SK-N-SH (cell line): ENCODE measurements around the gene FCMR. TPM values are rescaled to one million over a fixed set of nuclear protein-coding genes. Genes with fewer than 3 reads are reported as not detected.

Experiments used
- CTCF ChIA-PET: fragments of 300-600, 350-600 bp; formaldehyde crosslinking; extraction: SDS; loops from one replicate; lab custom pipeline; 2021; lab: Yijun Ruan, JAX
- POLR2A ChIA-PET: fragments of 350-600 bp; sonication (Branson Sonifier 250); formaldehyde crosslinking; extraction: SDS; loops from one replicate; lab custom pipeline; 2020; ENCODE audit warnings: antibody characterized with exemption, inconsistent platforms; lab: Yijun Ruan, JAX
- DNase-seq: peaks from one replicate; pipeline ENCODE4 v3.0.0; 2012
- H2AFZ ChIP-seq: fragments of 200-600 bp; sonication (generic); 2 replicates; pipeline ENCODE4 v1.8.1; 2016; ENCODE audit warnings: antibody characterized with exemption, mild to moderate bottlenecking, low read depth
- H3F3A ChIP-seq: fragments of 200-600 bp; sonication (generic); replicated peaks from 2 replicates; pipeline ENCODE3; 2016; ENCODE audit warnings: antibody characterized with exemption, mild to moderate bottlenecking; ENCODE audit not compliant: insufficient read depth
- H3K27ac ChIP-seq, 2 experiments: fragments of 200-500 bp in 1 of 2; fragments of 200-600 bp in 1 of 2; sonication (Bioruptor generic) in 1 of 2; sonication (generic), shearing (Covaris generic) in 1 of 2; 2 replicates each; pipeline versions ENCODE4 v1.5.1 to v1.6.1; 2014 to 2016; ENCODE audit warnings: low read depth in 2 of 2, inconsistent platforms in 1 of 2, low read length in 1 of 2, mild to moderate bottlenecking in 1 of 2, mixed read lengths in 1 of 2
- H3K27me3 ChIP-seq: fragments of 200-600 bp; sonication (generic), shearing (Covaris generic); 2 replicates; pipeline ENCODE4 v1.6.1; 2016; ENCODE audit warnings: mixed run types; ENCODE audit not compliant: insufficient read depth
- H3K36me3 ChIP-seq, 2 experiments: fragments of 200-500 bp in 1 of 2; fragments of 200-600 bp in 1 of 2; sonication (Bioruptor generic) in 1 of 2; sonication (generic) in 1 of 2; replicated peaks in 1 of 2; 2 replicates each; pipeline versions ENCODE3 to v1.5.1; 2014 to 2016; ENCODE audit warnings: low read length in 1 of 2, mild to moderate bottlenecking in 1 of 2; ENCODE audit not compliant: insufficient read depth in 2 of 2, control insufficient read depth in 1 of 2
- H3K4me1 ChIP-seq, 2 experiments: fragments of 200-500 bp in 1 of 2; fragments of 200-600 bp in 1 of 2; sonication (Bioruptor generic) in 1 of 2; sonication (generic), shearing (Covaris generic) in 1 of 2; 2 replicates each; pipeline versions ENCODE4 v1.5.1 to v1.6.1; 2014 to 2016; ENCODE audit warnings: low read depth in 1 of 2, low read length in 1 of 2, mixed run types in 1 of 2; ENCODE audit not compliant: insufficient read depth in 2 of 2, control insufficient read depth in 1 of 2
- H3K4me2 ChIP-seq: fragments of 200-600 bp; sonication (generic), shearing (Covaris generic); 2 replicates; pipeline ENCODE4 v1.6.1; 2017; ENCODE audit warnings: mixed run types
- H3K4me3 ChIP-seq, 2 experiments: fragments of 200-500 bp in 1 of 2; fragments of 200-600 bp in 1 of 2; sonication (Bioruptor generic) in 1 of 2; sonication (generic), shearing (Covaris generic) in 1 of 2; 2 replicates each; pipeline versions ENCODE4 v1.5.1 to v1.8.1; 2014 to 2016; ENCODE audit warnings: low read depth in 2 of 2, inconsistent platforms in 1 of 2, low read length in 1 of 2, mild to moderate bottlenecking in 1 of 2, mixed read lengths in 1 of 2, moderate library complexity in 1 of 2
- H3K79me2 ChIP-seq: fragments of 200-600 bp; sonication (generic); 2 replicates; pipeline ENCODE4 v1.8.1; 2017; ENCODE audit warnings: mild to moderate bottlenecking; ENCODE audit not compliant: insufficient read depth
- H3K9ac ChIP-seq: fragments of 200-600 bp; sonication (generic); 2 replicates; pipeline ENCODE4 v1.6.1; 2017; ENCODE audit warnings: mixed run types
- H3K9me2 ChIP-seq: fragments of 200-600 bp; sonication (generic); 2 replicates; pipeline ENCODE4 v1.6.1; 2017; ENCODE audit warnings: mixed run types
- H3K9me3 ChIP-seq: fragments of 200-600 bp; sonication (generic); 2 replicates; pipeline ENCODE4 v1.6.1; 2017; ENCODE audit warnings: mixed run types, mild to moderate bottlenecking, moderate library complexity
- H4K20me1 ChIP-seq: fragments of 200-600 bp; sonication (generic); 2 replicates; pipeline ENCODE4 v1.6.1; 2017; ENCODE audit warnings: mild to moderate bottlenecking, mixed run types; ENCODE audit not compliant: insufficient read depth
- ELF1 ChIP-seq: IDR thresholded peaks from 2 replicates; pipeline ENCODE4 v1.4.0; 2012
- EP300 ChIP-seq, 2 experiments: IDR thresholded peaks; 2 replicates each; pipeline versions ENCODE4 v1.4.0 to v1.6.1; 2012; ENCODE audit warnings: borderline replicate concordance in 1 of 2, low read depth in 1 of 2, low read length in 1 of 2
- GABPA ChIP-seq: IDR thresholded peaks from 2 replicates; pipeline ENCODE4 v1.4.0; 2012; ENCODE audit warnings: low read depth, mild to moderate bottlenecking
- IRF3 ChIP-seq: fragments of 150-350 bp; IDR thresholded peaks from 2 replicates; pipeline ENCODE4 v1.6.1; 2016; ENCODE audit warnings: mild to moderate bottlenecking, low read depth, low read length
- JUND ChIP-seq: IDR thresholded peaks from 2 replicates; pipeline ENCODE4 v1.4.0; 2012
- MXI1 ChIP-seq: IDR thresholded peaks from 2 replicates; pipeline ENCODE4 v1.6.1; 2012; ENCODE audit warnings: mild to moderate bottlenecking, low read depth, low read length, improper control_type of control experiment
- NFIC ChIP-seq: IDR thresholded peaks from 2 replicates; pipeline ENCODE4 v1.4.0; 2012; ENCODE audit warnings: borderline replicate concordance
- NRF1 ChIP-seq: IDR thresholded peaks from 2 replicates; pipeline ENCODE4 v1.6.1; 2012; ENCODE audit warnings: low read depth, mild to moderate bottlenecking, low read length
- PBX3 ChIP-seq: IDR thresholded peaks from 2 replicates; pipeline ENCODE4; 2012
- POLR2AphosphoS5 ChIP-seq: IDR thresholded peaks from 2 replicates; pipeline ENCODE4 v1.6.1; 2012; ENCODE audit warnings: low read depth, low read length
- RAD21 ChIP-seq: IDR thresholded peaks from 2 replicates; pipeline ENCODE4 v1.6.1; 2012; ENCODE audit warnings: mild to moderate bottlenecking, low read length
- RFX5 ChIP-seq: IDR thresholded peaks from 2 replicates; pipeline ENCODE4 v1.6.1; 2012; ENCODE audit warnings: mild to moderate bottlenecking, improper control_type of control experiment, low read length
- SIN3A ChIP-seq: IDR thresholded peaks from 2 replicates; pipeline ENCODE4 v1.6.1; 2012; ENCODE audit warnings: low read depth, mild to moderate bottlenecking, low read length, moderate library complexity, borderline replicate concordance
- SMC3 ChIP-seq: IDR thresholded peaks from 2 replicates; pipeline ENCODE4 v1.6.1; 2012; ENCODE audit warnings: low read depth, low read length, improper control_type of control experiment
- TAF1 ChIP-seq: IDR thresholded peaks from 2 replicates; pipeline ENCODE4 v1.6.1; 2012; ENCODE audit warnings: low read depth, mild to moderate bottlenecking, low read length, moderate library complexity, borderline replicate concordance
- TCF12 ChIP-seq: IDR thresholded peaks from 2 replicates; pipeline ENCODE4 v1.4.0; 2012
- TEAD4 ChIP-seq: IDR thresholded peaks from 2 replicates; pipeline ENCODE4 v1.4.0; 2012; ENCODE audit warnings: mild to moderate bottlenecking, borderline replicate concordance; ENCODE audit not compliant: insufficient read depth
- USF1 ChIP-seq: IDR thresholded peaks from 2 replicates; pipeline ENCODE4 v1.4.0; 2012; ENCODE audit warnings: low read depth, borderline replicate concordance
- USF2 ChIP-seq: fragments of 150-350 bp; IDR thresholded peaks from 2 replicates; pipeline ENCODE4 v1.6.1; 2017; ENCODE audit warnings: antibody characterized with exemption, low read length, low read depth, borderline replicate concordance
- YY1 ChIP-seq: IDR thresholded peaks from 2 replicates; pipeline ENCODE4 v1.4.0; 2012; ENCODE audit warnings: low read depth, mild to moderate bottlenecking
- whole genome bisulfite sequencing: methylation state at CpG from one replicate; pipeline ENCODE4 v1.1.6; 2017; ENCODE audit warnings: low lambda C conversion rate; 5-methylcytosine and 5-hydroxymethylcytosine counted together
- polyA plus RNA-seq, 3 experiments: library from polyadenylated mRNA; depleted of rRNA; stranded (reverse); fragments of >200 nt; gene quantifications; 2 replicates each; pipeline ENCODE4 v1.2.3, GENCODE V29; 2012

FCMR gene
- polyA plus RNA-seq, 1 of the 3 experiments (the other 2 are of a cell fraction): 0.15 TPM

GRCh38 chr1:206890125-206891060 lies 31.3 kb downstream of the FCMR start:
- Histone ChIP-seq H3K27ac (no peak overlapping the region), H4K20me1 (no peaks in the 10 kb centered on the region), H3K4me2 (no peak overlapping the region), H3K4me1 (no peaks in the 10 kb centered on the region), H3K36me3 (no peaks in the 10 kb centered on the region), H3K4me3 (no peak overlapping the region), H3F3A (no peaks in the 10 kb centered on the region), H2AFZ (no peak overlapping the region), H3K9me2 (no peaks in the 10 kb centered on the region), H3K79me2 (no peaks in the 10 kb centered on the region), H3K9ac (no peak overlapping the region), H3K27me3 (peaks cover 5% of the 10 kb centered on the region; the same call in 1 of the 2 replicates), H3K9me3 (no peaks in the 10 kb centered on the region)
- 74% methylated on average over 15 of the region's 15 CpGs for WGBS
- POLR2A ChIA-PET: no interaction called here
- no peak for DNase-seq
- CTCF ChIA-PET: interaction anchor here (1.3 to 1.4 kb wide), 2 partner anchors 22 to 164 kb away, joined by 3 read pairs; no protein-coding TSS in a partner anchor
- no peak for TF ChIP-seq TCF12
- no peak for TF ChIP-seq PBX3
- no peak for TF ChIP-seq USF1
- TF ChIP-seq NFIC: no peak
- no peak for TF ChIP-seq MXI1
- no peak for TF ChIP-seq SMC3
- no peak for TF ChIP-seq SIN3A
- TF ChIP-seq POLR2AphosphoS5: no peak
- TF ChIP-seq EP300 (IDR thresholded peaks at IDR 0.05; ENCODE audit: borderline replicate concordance in 1 of 2, low read depth in 1 of 2, low read length in 1 of 2): no peak
- no peak for TF ChIP-seq NRF1
- no peak for TF ChIP-seq YY1

GRCh38 chr1:206887701-206888100 lies 34.0 kb downstream of the FCMR start:
- CTCF ChIA-PET: no interaction called here
- Histone ChIP-seq H2AFZ (no peak overlapping the region), H3K4me1 (no peaks in the 10 kb centered on the region), H3K36me3 (no peaks in the 10 kb centered on the region), H3K9ac (no peak overlapping the region), H3K27me3 (peaks cover 5% of the 10 kb centered on the region; the same call in 1 of the 2 replicates), H3K4me2 (no peak overlapping the region), H3K9me2 (no peaks in the 10 kb centered on the region), H3K9me3 (no peaks in the 10 kb centered on the region), H3K79me2 (no peaks in the 10 kb centered on the region), H4K20me1 (no peaks in the 10 kb centered on the region), H3F3A (no peaks in the 10 kb centered on the region), H3K4me3 (no peak overlapping the region), H3K27ac (no peak overlapping the region)
- DNase-seq: no peak
- WGBS: 63% methylated on average over 4 of the region's 4 CpGs
- POLR2A ChIA-PET: interaction anchor here (0.7 kb wide), 1 partner anchor 192 kb away, joined by 3 read pairs; no protein-coding TSS in a partner anchor
- no peak for TF ChIP-seq TEAD4
- no peak for TF ChIP-seq GABPA
- no peak for TF ChIP-seq EP300 (IDR thresholded peaks at IDR 0.05; ENCODE audit: borderline replicate concordance in 1 of 2, low read depth in 1 of 2, low read length in 1 of 2)
- no peak for TF ChIP-seq USF1
- no peak for TF ChIP-seq POLR2AphosphoS5
- TF ChIP-seq SIN3A: no peak
- TF ChIP-seq PBX3: no peak
- TF ChIP-seq ELF1: no peak
- no peak for TF ChIP-seq JUND
- TF ChIP-seq TAF1: no peak
- no peak for TF ChIP-seq USF2
- no peak for TF ChIP-seq TCF12
- TF ChIP-seq RAD21: no peak
- TF ChIP-seq RFX5: no peak
- no peak for TF ChIP-seq IRF3
